Astrocyte (in vitro differentiated cells and primary cell): Measurements from ENCODE around the gene IL19. TPM values are rescaled to one million over a fixed set of nuclear protein-coding genes. Genes with fewer than 3 reads are reported as not detected.

Experiments used
- DNase-seq: peaks from one replicate; pipeline ENCODE4 v3.0.0-alpha.2; 2010; ENCODE audit warnings: low read depth
- FAIRE-seq: peaks from 2 replicates; lab custom pipeline; 2011; peaks lifted over from hg19 to GRCh38; lab: Jason Lieb, UNC
- H2AFZ ChIP-seq: 2 replicates; pipeline ENCODE4 v1.6.0; 2012; ENCODE audit warnings: low read depth, low read length, inconsistent platforms
- H3K27ac ChIP-seq: 2 replicates; pipeline ENCODE4 v1.5.1; 2011; ENCODE audit warnings: low read depth, low read length, inconsistent platforms
- H3K27me3 ChIP-seq: 2 replicates; pipeline ENCODE4 v1.6.0; 2011; ENCODE audit warnings: low read length, inconsistent platforms; ENCODE audit not compliant: insufficient read depth
- H3K36me3 ChIP-seq: 2 replicates; pipeline ENCODE4 v1.5.1; 2011; ENCODE audit warnings: low read length, inconsistent platforms; ENCODE audit not compliant: insufficient read depth
- H3K4me1 ChIP-seq: 2 replicates; pipeline ENCODE4 v1.5.1; 2011; ENCODE audit warnings: low read length, inconsistent platforms; ENCODE audit not compliant: insufficient read depth
- H3K4me2 ChIP-seq: 2 replicates; pipeline ENCODE4 v1.6.0; 2012; ENCODE audit warnings: low read length, inconsistent platforms
- H3K4me3 ChIP-seq: 2 replicates; pipeline ENCODE4 v1.5.1; 2011; ENCODE audit warnings: low read depth, mild to moderate bottlenecking, low read length, inconsistent platforms; ENCODE audit not compliant: insufficient read depth
- H3K79me2 ChIP-seq: 2 replicates; pipeline ENCODE4 v1.6.0; 2012; ENCODE audit warnings: mild to moderate bottlenecking, low read length, inconsistent platforms; ENCODE audit not compliant: insufficient read depth
- H3K9ac ChIP-seq: 2 replicates; pipeline ENCODE4 v1.6.0; 2012; ENCODE audit warnings: mild to moderate bottlenecking, low read length, inconsistent platforms
- H3K9me3 ChIP-seq: 2 replicates; pipeline ENCODE4 v1.5.1; 2012; ENCODE audit warnings: low read depth, mild to moderate bottlenecking, low read length, inconsistent platforms; ENCODE audit not compliant: insufficient read depth
- H4K20me1 ChIP-seq: 2 replicates; pipeline ENCODE4 v1.6.0; 2012; ENCODE audit warnings: low read length, inconsistent platforms; ENCODE audit not compliant: insufficient read depth
- H3K27ac Mint-ChIP-seq: one replicate; pipeline ENCODE4 v1.8.0; 2021; ENCODE audit warnings: mild to moderate bottlenecking, mixed read lengths; ENCODE audit not compliant: unreplicated experiment
- H3K27me3 Mint-ChIP-seq: one replicate; pipeline ENCODE4 v1.8.0; 2021; ENCODE audit warnings: low read depth, mixed read lengths; ENCODE audit not compliant: unreplicated experiment
- H3K36me3 Mint-ChIP-seq: one replicate; pipeline ENCODE4 v1.8.0; 2021; ENCODE audit warnings: low read depth, mixed read lengths; ENCODE audit not compliant: unreplicated experiment
- H3K4me1 Mint-ChIP-seq: one replicate; pipeline ENCODE4 v1.8.0; 2021; ENCODE audit warnings: low read depth, mixed read lengths; ENCODE audit not compliant: unreplicated experiment
- H3K4me3 Mint-ChIP-seq: one replicate; pipeline ENCODE4 v1.8.0; 2021; ENCODE audit warnings: mild to moderate bottlenecking, moderate library complexity, mixed read lengths; ENCODE audit not compliant: unreplicated experiment
- H3K9me3 Mint-ChIP-seq: one replicate; pipeline ENCODE4 v1.8.0; 2021; ENCODE audit warnings: mild to moderate bottlenecking, mixed read lengths; ENCODE audit not compliant: unreplicated experiment
- EZH2 ChIP-seq: IDR thresholded peaks from 2 replicates; pipeline ENCODE4 v1.6.1; 2012; ENCODE audit warnings: mild to moderate bottlenecking, low read length, inconsistent platforms; ENCODE audit not compliant: insufficient read depth
- total RNA-seq: library from RNA; stranded (reverse); gene quantifications from 2 replicates; pipeline ENCODE4 v1.2.1, GENCODE V29; 2021
- TF ChIP-seq, protein P1 (sequence below): IDR thresholded peaks from 2 replicates; pipeline ENCODE4 v1.5.1; 2011; ENCODE audit warnings: low read depth, mild to moderate bottlenecking, inconsistent platforms, low read length, moderate library complexity; ENCODE audit not compliant: insufficient read depth

The IL19 gene
- total RNA-seq, 1 donor from 2014 or later: 0.23 TPM

DNA sequence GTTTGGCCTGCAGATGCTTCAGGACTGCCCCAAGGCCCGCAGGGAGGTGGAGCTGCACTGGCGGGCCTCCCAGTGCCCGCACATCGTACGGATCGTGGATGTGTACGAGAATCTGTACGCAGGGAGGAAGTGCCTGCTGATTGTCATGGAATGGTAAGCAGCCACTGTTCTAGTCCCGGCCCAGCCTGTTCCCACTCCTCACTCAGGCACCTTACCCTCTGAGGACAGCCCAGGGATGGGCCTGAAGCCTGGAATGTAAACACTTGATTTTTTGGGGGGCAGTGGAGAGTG, 41.9 kb upstream of the IL19 start:
- H3K27me3 Mint-ChIP-seq: no peaks in the 10 kb centered on the region
- Histone ChIP-seq H3K4me3 (no peak overlapping the region), H3K9me3 (no peaks in the 10 kb centered on the region), H4K20me1 (peaks cover 96% of the 10 kb centered on the region), H3K4me2 (no peak overlapping the region), H3K9ac (no peak overlapping the region), H3K79me2 (peaks cover 55% of the 10 kb centered on the region), H3K27me3 (no peaks in the 10 kb centered on the region), H3K4me1 (peaks cover 13% of the 10 kb centered on the region), H3K36me3 (peaks cover 24% of the 10 kb centered on the region), H3K27ac (no peak overlapping the region), H2AFZ (no peak overlapping the region)
- no peak overlapping the region for H3K4me3 Mint-ChIP-seq
- H3K36me3 Mint-ChIP-seq: peaks cover 14% of the 10 kb centered on the region
- H3K27ac Mint-ChIP-seq: no peak overlapping the region
- H3K9me3 Mint-ChIP-seq: peaks cover 2% of the 10 kb centered on the region
- DNase-seq (no peak), FAIRE-seq (no peak)
- no peak for TF ChIP-seq EZH2
- TF ChIP-seq, protein P1, sequence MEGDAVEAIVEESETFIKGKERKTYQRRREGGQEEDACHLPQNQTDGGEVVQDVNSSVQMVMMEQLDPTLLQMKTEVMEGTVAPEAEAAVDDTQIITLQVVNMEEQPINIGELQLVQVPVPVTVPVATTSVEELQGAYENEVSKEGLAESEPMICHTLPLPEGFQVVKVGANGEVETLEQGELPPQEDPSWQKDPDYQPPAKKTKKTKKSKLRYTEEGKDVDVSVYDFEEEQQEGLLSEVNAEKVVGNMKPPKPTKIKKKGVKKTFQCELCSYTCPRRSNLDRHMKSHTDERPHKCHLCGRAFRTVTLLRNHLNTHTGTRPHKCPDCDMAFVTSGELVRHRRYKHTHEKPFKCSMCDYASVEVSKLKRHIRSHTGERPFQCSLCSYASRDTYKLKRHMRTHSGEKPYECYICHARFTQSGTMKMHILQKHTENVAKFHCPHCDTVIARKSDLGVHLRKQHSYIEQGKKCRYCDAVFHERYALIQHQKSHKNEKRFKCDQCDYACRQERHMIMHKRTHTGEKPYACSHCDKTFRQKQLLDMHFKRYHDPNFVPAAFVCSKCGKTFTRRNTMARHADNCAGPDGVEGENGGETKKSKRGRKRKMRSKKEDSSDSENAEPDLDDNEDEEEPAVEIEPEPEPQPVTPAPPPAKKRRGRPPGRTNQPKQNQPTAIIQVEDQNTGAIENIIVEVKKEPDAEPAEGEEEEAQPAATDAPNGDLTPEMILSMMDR: no peak
- peaks cover 22% of the 10 kb centered on the region for H3K4me1 Mint-ChIP-seq

- Histone ChIP-seq H2AFZ (no peak overlapping the region), H3K79me2 (peaks cover 51% of the 10 kb centered on the region), H3K27ac (no peak overlapping the region), H3K4me2 (no peak overlapping the region), H3K27me3 (no peaks in the 10 kb centered on the region), H3K9ac (no peak overlapping the region), H4K20me1 (peaks cover 96% of the 10 kb centered on the region), H3K4me1 (peaks cover 9% of the 10 kb centered on the region), H3K36me3 (peaks cover 24% of the 10 kb centered on the region), H3K4me3 (no peak overlapping the region), H3K9me3 (no peaks in the 10 kb centered on the region)
- H3K4me3 Mint-ChIP-seq: no peak overlapping the region
- DNase-seq: no peak
- no peak for FAIRE-seq
- H3K4me1 Mint-ChIP-seq: peaks cover 18% of the 10 kb centered on the region
- H3K27me3 Mint-ChIP-seq: no peaks in the 10 kb centered on the region
- peaks cover 14% of the 10 kb centered on the region for H3K36me3 Mint-ChIP-seq
- no peak for TF ChIP-seq EZH2
- TF ChIP-seq, protein P1: no peak
- H3K9me3 Mint-ChIP-seq: peaks cover 2% of the 10 kb centered on the region
- H3K27ac Mint-ChIP-seq: no peak overlapping the region
These were observed 41.5 kb upstream of the IL19 start for GRCh38 chr1:206729050-206729449.

DNA sequence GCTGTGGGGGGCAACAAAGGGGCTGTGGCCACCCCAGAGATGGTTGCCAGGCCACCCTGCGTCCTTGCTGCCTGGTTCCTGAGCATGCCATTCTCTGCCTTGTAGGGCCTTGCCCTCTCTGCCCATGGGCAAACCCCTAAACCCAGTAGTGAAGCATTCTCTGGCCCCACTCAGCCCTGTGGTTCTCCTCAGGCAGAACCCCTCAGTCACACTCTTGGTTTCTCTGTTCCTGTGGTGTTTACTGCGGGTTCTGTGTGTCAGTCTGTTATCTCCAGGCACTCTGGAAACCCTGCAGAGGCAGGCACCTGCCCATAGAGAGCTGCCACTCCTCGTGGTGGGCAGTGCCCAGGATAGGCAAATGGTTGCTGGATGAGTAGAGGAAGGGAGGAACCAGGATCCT, 41.1 kb upstream of the IL19 start:
- no peak for TF ChIP-seq EZH2
- TF ChIP-seq, protein P1: no peak
- Histone ChIP-seq H3K79me2 (peaks cover 47% of the 10 kb centered on the region), H3K27me3 (no peaks in the 10 kb centered on the region), H3K9me3 (no peaks in the 10 kb centered on the region), H4K20me1 (peaks cover 96% of the 10 kb centered on the region), H2AFZ (no peak overlapping the region), H3K4me2 (no peak overlapping the region), H3K36me3 (peaks cover 24% of the 10 kb centered on the region), H3K4me3 (no peak overlapping the region), H3K27ac (no peak overlapping the region), H3K9ac (no peak overlapping the region), H3K4me1 (peaks cover 5% of the 10 kb centered on the region)
- H3K9me3 Mint-ChIP-seq: peaks cover 2% of the 10 kb centered on the region
- no peak overlapping the region for H3K4me3 Mint-ChIP-seq
- H3K27me3 Mint-ChIP-seq: no peaks in the 10 kb centered on the region
- H3K27ac Mint-ChIP-seq: no peak overlapping the region
- DNase-seq (no peak), FAIRE-seq (no peak)
- peaks cover 14% of the 10 kb centered on the region for H3K4me1 Mint-ChIP-seq
- H3K36me3 Mint-ChIP-seq: peaks cover 16% of the 10 kb centered on the region
